ENCODE data around the gene ZKSCAN8.

DNA sequence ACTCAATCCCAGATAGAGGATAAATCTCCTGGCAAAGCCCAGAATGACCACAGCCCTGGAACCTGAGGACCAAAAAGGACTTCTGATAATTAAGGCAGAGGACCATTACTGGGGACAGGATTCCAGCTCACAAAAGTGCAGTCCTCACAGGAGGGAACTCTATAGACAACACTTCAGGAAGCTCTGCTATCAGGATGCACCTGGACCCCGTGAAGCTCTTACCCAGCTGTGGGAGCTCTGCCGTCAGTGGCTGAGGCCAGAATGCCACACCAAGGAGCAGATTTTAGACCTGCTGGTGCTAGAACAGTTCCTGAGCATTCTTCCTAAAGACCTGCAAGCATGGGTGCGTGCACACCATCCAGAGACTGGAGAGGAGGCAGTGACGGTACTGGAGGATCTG is 16.3 kb upstream of the ZKSCAN8 start:
- TF ChIP-seq TAF1 (IDR thresholded peaks at IDR 0.05; ENCODE audit: borderline replicate concordance, low read depth, low read length): no peak
- no peak for TF ChIP-seq SMC3 (IDR thresholded peaks at IDR 0.05; ENCODE audit: low read depth, low read length)
- TF ChIP-seq EP300 (IDR thresholded peaks at IDR 0.05; ENCODE audit: borderline replicate concordance in 1 of 2, low read depth in 1 of 2, low read length in 1 of 2): no peak
- TF ChIP-seq MXI1 (IDR thresholded peaks at IDR 0.05; ENCODE audit: low read depth, low read length): no peak
- TF ChIP-seq, protein P1, sequence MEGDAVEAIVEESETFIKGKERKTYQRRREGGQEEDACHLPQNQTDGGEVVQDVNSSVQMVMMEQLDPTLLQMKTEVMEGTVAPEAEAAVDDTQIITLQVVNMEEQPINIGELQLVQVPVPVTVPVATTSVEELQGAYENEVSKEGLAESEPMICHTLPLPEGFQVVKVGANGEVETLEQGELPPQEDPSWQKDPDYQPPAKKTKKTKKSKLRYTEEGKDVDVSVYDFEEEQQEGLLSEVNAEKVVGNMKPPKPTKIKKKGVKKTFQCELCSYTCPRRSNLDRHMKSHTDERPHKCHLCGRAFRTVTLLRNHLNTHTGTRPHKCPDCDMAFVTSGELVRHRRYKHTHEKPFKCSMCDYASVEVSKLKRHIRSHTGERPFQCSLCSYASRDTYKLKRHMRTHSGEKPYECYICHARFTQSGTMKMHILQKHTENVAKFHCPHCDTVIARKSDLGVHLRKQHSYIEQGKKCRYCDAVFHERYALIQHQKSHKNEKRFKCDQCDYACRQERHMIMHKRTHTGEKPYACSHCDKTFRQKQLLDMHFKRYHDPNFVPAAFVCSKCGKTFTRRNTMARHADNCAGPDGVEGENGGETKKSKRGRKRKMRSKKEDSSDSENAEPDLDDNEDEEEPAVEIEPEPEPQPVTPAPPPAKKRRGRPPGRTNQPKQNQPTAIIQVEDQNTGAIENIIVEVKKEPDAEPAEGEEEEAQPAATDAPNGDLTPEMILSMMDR (IDR thresholded peaks at IDR 0.05): no peak
- no peak for TF ChIP-seq EZH2phosphoT487 (IDR thresholded peaks at IDR 0.05; ENCODE audit: borderline replicate concordance, low read depth)
- no peak for TF ChIP-seq SIN3A (IDR thresholded peaks at IDR 0.05; ENCODE audit: borderline replicate concordance, low read depth, low read length)
- TF ChIP-seq, protein P2, sequence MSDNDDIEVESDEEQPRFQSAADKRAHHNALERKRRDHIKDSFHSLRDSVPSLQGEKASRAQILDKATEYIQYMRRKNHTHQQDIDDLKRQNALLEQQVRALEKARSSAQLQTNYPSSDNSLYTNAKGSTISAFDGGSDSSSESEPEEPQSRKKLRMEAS (IDR thresholded peaks at IDR 0.05; ENCODE audit: low read depth): no peak
- no peak for TF ChIP-seq POLR2AphosphoS5 (IDR thresholded peaks at IDR 0.05; ENCODE audit: low read depth, low read length)

Measured in SK-N-SH (cell line).